GM12891 (cell line): Measurements from ENCODE around the gene PRMT7.
A peak's percentile ranks its signal among the peaks of the same experiment; 100 is the strongest.

Source experiments
- DNase-seq: peaks from one replicate; pipeline ENCODE4 v3.0.0; 2011; ENCODE audit warnings: low spot score; ENCODE audit not compliant: insufficient read length
- FAIRE-seq: peaks from 2 replicates; lab custom pipeline; 2011; peaks lifted over from hg19 to GRCh38; lab: Jason Lieb, UNC
- PAX5 ChIP-seq: IDR thresholded peaks from 2 replicates; pipeline ENCODE4 v1.6.1; 2011; ENCODE audit warnings: low read length, moderate library complexity, mild to moderate bottlenecking; ENCODE audit not compliant: insufficient read depth, severe bottlenecking
- POLR2A ChIP-seq: IDR thresholded peaks from 2 replicates; pipeline ENCODE4 v1.6.1; 2011; ENCODE audit warnings: low read depth, low read length, control low read depth
- POLR2AphosphoS5 ChIP-seq: IDR thresholded peaks from 2 replicates; pipeline ENCODE4 v1.6.1; 2011; ENCODE audit warnings: low read depth, low read length, control low read depth
- POU2F2 ChIP-seq: IDR thresholded peaks from 2 replicates; pipeline ENCODE4 v1.6.1; 2011; ENCODE audit warnings: low read depth, mild to moderate bottlenecking, control low read depth, low read length, moderate library complexity
- SPI1 ChIP-seq: IDR thresholded peaks from 2 replicates; pipeline ENCODE4 v1.6.1; 2011; ENCODE audit warnings: low read depth, low read length, control low read depth
- TAF1 ChIP-seq: IDR thresholded peaks from 2 replicates; pipeline ENCODE4 v1.6.1; 2011; ENCODE audit warnings: low read depth, low read length, control low read depth

PRMT7 gene

GRCh38 chr16:68381363-68381724 is 70.5 kb downstream of the PRMT7 start:
- FAIRE-seq (peak; percentile 5), DNase-seq (no peak)
- no peak for TF ChIP-seq POLR2A
- TF ChIP-seq POU2F2 = no peak
- TF ChIP-seq SPI1 = no peak
- TF ChIP-seq TAF1 = no peak
- TF ChIP-seq PAX5 = no peak
- TF ChIP-seq POLR2AphosphoS5 = no peak

GRCh38 chr16:68382296-68382718 is 71.5 kb downstream of the PRMT7 start:
- DNase-seq (peak; percentile 65), FAIRE-seq (peak; percentile 92)
- TF ChIP-seq TAF1 = no peak
- no peak for TF ChIP-seq PAX5
- TF ChIP-seq POU2F2 = no peak
- TF ChIP-seq SPI1 = peak; percentile 79
- no peak for TF ChIP-seq POLR2A

GRCh38 chr16:68383858-68384257 is 73.0 kb downstream of the PRMT7 start:
- TF ChIP-seq POLR2A = no peak
- no peak for TF ChIP-seq POU2F2
- TF ChIP-seq POLR2AphosphoS5 = no peak
- no peak for TF ChIP-seq PAX5
- TF ChIP-seq SPI1 = no peak
- TF ChIP-seq TAF1 = no peak
- DNase-seq (no peak), FAIRE-seq (no peak)

- no peak for DNase-seq
- no peak for TF ChIP-seq PAX5
- peak; percentile 74 for TF ChIP-seq SPI1
- no peak for TF ChIP-seq POLR2AphosphoS5
- no peak for TF ChIP-seq POU2F2
- TF ChIP-seq TAF1 = no peak
- peak; percentile 89 for FAIRE-seq
Measured at GRCh38 chr16:68384288-68385161, 73.7 kb downstream of the PRMT7 start.

- FAIRE-seq = no peak
Measured at GRCh38 chr16:68385371-68385770, 74.6 kb downstream of the PRMT7 start.

GRCh38 chr16:68386628-68387027 is 75.8 kb downstream of the PRMT7 start:
- DNase-seq (no peak), FAIRE-seq (no peak)
- TF ChIP-seq POLR2AphosphoS5 (no peak), TAF1 (no peak), PAX5 (no peak), SPI1 (no peak), POU2F2 (no peak), POLR2A (no peak)

More at GRCh38 chr16:68385371-68385770, 74.6 kb downstream of the PRMT7 start:
- TF ChIP-seq PAX5 = no peak
- no peak for TF ChIP-seq SPI1
- TF ChIP-seq POU2F2 = no peak
- no peak for TF ChIP-seq TAF1
- no peak for TF ChIP-seq POLR2A
- TF ChIP-seq POLR2AphosphoS5 = no peak
- DNase-seq = no peak

- no peak for TF ChIP-seq POLR2AphosphoS5
- FAIRE-seq (no peak), DNase-seq (no peak)
Measured at GRCh38 chr16:68387301-68387700, 76.5 kb downstream of the PRMT7 start.

GRCh38 chr16:68388124-68388523 is 77.3 kb downstream of the PRMT7 start:
- TF ChIP-seq TAF1 = no peak
- no peak for TF ChIP-seq PAX5
- no peak for TF ChIP-seq SPI1
- TF ChIP-seq POLR2A = no peak
- no peak for TF ChIP-seq POLR2AphosphoS5
- TF ChIP-seq POU2F2 = no peak
- no peak for FAIRE-seq
- no peak for DNase-seq

GRCh38 chr16:68389006-68389405 is 78.2 kb downstream of the PRMT7 start:
- TF ChIP-seq POLR2A (no peak), SPI1 (no peak), POLR2AphosphoS5 (no peak), POU2F2 (no peak), TAF1 (no peak), PAX5 (no peak)
- DNase-seq = no peak
- FAIRE-seq = no peak

GRCh38 chr16:68389750-68390371 is 79.0 kb downstream of the PRMT7 start:
- no peak for FAIRE-seq

More at GRCh38 chr16:68389750-68390371, 79.0 kb downstream of the PRMT7 start:
- DNase-seq = no peak
- TF ChIP-seq POLR2A (no peak), POLR2AphosphoS5 (no peak), SPI1 (no peak), TAF1 (no peak), PAX5 (no peak), POU2F2 (no peak)
